Effector memory CD8-positive, alpha-beta T cell (primary cell): ENCODE results near the gene RAB7A.
"Not testable (repeated sequence)": the region's sequence is repeated elsewhere in the genome, so short reads cannot be mapped to it uniquely, and the experiment has no call there.

Source experiments
- ATAC-seq: fragments of 150-1000 bp; cut with Tn5 transposase; replicated peaks from 2 replicates; pipeline ENCODE4 v1.10.0; 2021; ENCODE audit warnings: mild to moderate bottlenecking, moderate library complexity
- DNase-seq, 3 experiments: peaks; one replicate each; pipeline ENCODE4 v3.0.0; 2021
- H3K27ac Mint-ChIP-seq, 2 donors: one replicate each; pipeline ENCODE4 v1.8.0; 2022; ENCODE audit warnings: mild to moderate bottlenecking in 2 of 2, mixed read lengths in 2 of 2, moderate library complexity in 2 of 2
- H3K27me3 Mint-ChIP-seq, 2 donors: one replicate each; pipeline ENCODE4 v1.8.0; 2022; ENCODE audit warnings: mixed read lengths in 2 of 2
- H3K36me3 Mint-ChIP-seq: one replicate; pipeline ENCODE4 v1.8.0; 2022; ENCODE audit warnings: mild to moderate bottlenecking, moderate library complexity, mixed read lengths; ENCODE audit not compliant: insufficient read depth
- H3K4me1 Mint-ChIP-seq, 2 donors: one replicate each; pipeline ENCODE4 v1.8.0; 2022; ENCODE audit warnings: low read depth in 2 of 2, mixed read lengths in 2 of 2
- H3K4me3 Mint-ChIP-seq, 2 donors: one replicate each; pipeline ENCODE4 v1.8.0; 2022; ENCODE audit warnings: mild to moderate bottlenecking in 2 of 2, mixed read lengths in 2 of 2, moderate library complexity in 2 of 2
- H3K9me3 Mint-ChIP-seq, 2 donors: one replicate each; pipeline ENCODE4 v1.8.0; 2022; ENCODE audit warnings: mixed read lengths in 2 of 2

The RAB7A gene

DNA sequence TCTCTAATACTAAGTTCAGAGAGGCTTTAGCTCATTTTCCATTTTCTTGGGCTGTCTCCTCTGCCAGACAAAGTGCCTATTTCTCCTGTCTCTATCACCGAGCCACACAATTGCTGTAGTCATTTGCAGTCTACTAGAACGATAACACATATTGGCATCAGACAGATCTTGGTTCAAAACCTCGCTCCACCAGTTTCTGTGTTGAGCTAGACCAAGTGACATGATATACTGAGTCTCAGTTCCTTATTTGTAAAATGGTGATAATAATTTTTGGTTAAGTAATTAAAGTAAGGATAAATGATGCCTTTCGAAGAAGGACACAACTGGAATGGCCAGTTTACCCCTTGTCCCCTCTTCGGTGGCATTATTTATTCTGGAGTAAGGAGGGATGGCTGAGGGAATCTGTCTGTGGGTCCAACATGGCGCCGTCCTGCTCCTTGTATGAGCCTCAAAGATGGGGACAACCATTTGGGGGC, 398 bp upstream of the RAB7A start:
- Mint-ChIP-seq H3K36me3 (peaks cover 8% of the 10 kb centered on the region), H3K4me3 (peak overlapping the region; percentile 90 to 93), H3K4me1 (peaks cover 36 to 40% of the 10 kb centered on the region in 2 donors), H3K27ac (peak overlapping the region; percentile 97 to 99), H3K9me3 (no peaks in the 10 kb centered on the region), H3K27me3 (peaks cover 15 to 16% of the 10 kb centered on the region in 2 donors)
- ATAC-seq (no peak), DNase-seq (no peak)

DNA sequence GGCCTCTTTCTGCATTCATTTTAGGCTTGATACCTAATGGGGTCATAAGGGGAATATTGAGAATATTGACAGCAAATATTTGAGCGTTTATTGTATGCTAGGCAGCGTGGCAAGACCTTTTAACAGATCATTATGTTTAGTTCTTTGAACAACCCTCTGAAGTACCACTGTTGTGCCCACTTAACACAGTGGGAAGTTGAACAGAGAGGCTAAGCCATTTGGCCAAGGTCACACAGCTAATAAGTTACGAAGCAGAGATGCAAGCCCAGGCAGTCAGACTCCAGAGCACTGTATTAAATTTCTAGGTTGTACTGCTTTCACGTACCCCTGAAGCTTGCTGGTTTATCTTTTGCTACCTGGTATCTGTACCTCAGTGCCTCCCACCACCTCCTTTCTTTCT, 1.1 kb downstream of the RAB7A start:
- ATAC-seq (no peak), DNase-seq (no peak)
- Mint-ChIP-seq H3K27me3 (peaks cover under 1% of the 10 kb centered on the region in 2 donors), H3K9me3 (no peaks in the 10 kb centered on the region), H3K36me3 (peaks cover 13% of the 10 kb centered on the region), H3K4me1 (peaks cover 47 to 51% of the 10 kb centered on the region in 2 donors), H3K4me3 (peak overlapping the region; percentile 90 to 93), H3K27ac (peak overlapping the region; percentile 97 to 99)

DNA sequence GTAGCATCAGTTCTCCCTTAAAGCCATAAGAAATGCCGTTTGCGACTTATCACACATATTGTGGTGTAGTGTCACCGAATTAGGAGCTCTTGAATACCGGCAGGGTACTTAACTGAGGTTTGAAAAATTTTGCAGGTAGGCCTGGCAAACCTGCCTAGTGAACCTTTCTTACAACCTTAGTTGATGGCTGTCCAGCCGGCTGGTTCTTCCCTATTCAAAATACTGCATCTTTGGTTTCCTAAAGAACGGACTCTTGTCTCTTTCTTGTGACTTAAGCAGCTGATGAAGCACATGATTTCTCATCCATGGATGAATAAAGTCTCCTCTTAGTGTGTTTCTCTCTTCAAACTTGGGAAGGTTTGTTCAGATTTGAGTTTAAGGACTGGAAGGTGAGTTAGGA, 1.5 kb downstream of the RAB7A start:
- peak overlapping the region; percentile 97 to 99 for H3K27ac Mint-ChIP-seq
- no peaks in the 10 kb centered on the region for H3K9me3 Mint-ChIP-seq
- H3K4me3 Mint-ChIP-seq: peak overlapping the region; percentile 90 to 93
- DNase-seq (peak in 1 of 3 experiments; percentile 3), ATAC-seq (no peak)
- H3K36me3 Mint-ChIP-seq: peaks cover 17% of the 10 kb centered on the region
- no peaks in the 10 kb centered on the region for H3K27me3 Mint-ChIP-seq
- peaks cover 52 to 55% of the 10 kb centered on the region in 2 donors for H3K4me1 Mint-ChIP-seq

DNA sequence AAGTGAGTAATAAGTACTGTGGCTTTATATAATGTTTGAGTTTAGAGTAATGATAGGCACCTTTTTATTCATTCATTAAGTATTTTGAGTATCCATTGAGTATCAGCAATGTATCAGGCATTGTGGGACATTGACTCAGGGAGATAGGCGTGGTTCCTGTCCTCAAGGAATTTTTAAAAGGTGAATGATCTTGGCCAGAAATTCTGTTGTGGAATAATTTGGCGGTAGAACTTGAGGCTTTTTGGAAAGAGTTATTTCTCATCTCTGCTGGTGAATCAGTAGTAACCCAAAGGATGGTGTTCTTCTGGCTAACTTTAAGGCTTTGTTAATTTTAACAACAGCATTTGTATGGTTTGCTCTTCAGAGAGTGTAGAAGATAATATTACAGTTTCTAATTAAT, 2.0 kb downstream of the RAB7A start:
- H3K4me1 Mint-ChIP-seq: peaks cover 56 to 60% of the 10 kb centered on the region in 2 donors
- peak overlapping the region; percentile 97 to 99 for H3K27ac Mint-ChIP-seq
- ATAC-seq (no peak), DNase-seq (no peak)
- peak overlapping the region; percentile 90 to 93 for H3K4me3 Mint-ChIP-seq
- H3K27me3 Mint-ChIP-seq: no peaks in the 10 kb centered on the region
- H3K9me3 Mint-ChIP-seq: no peaks in the 10 kb centered on the region
- H3K36me3 Mint-ChIP-seq: peaks cover 20% of the 10 kb centered on the region

DNA sequence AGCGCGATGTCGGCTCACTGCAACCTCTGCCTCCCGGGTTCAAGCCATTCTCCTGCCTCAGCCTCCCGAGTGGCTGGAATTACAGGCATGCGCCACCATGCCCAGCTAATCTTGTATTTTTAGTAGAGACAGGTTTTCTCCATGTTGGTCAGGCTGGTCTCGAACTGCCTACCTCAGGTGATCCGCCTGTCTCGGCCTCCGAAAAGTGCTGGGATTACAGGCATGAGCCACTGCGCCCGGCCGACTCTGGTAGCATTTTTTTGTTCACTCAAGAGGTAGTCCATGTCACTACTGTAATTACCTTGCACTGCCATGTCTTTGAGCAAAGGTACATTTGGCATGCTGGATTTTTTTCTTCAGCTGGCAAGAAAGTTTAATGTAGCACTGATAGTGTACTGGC, 2.5 kb downstream of the RAB7A start:
- H3K9me3 Mint-ChIP-seq, DNase-seq, H3K27me3 Mint-ChIP-seq, ATAC-seq: not testable (repeated sequence)
- H3K27ac Mint-ChIP-seq: peak overlapping the region in 1 of 2 donors; percentile 99
- H3K4me1 Mint-ChIP-seq: peaks cover 59 to 65% of the 10 kb centered on the region in 2 donors
- peaks cover 25% of the 10 kb centered on the region for H3K36me3 Mint-ChIP-seq
- H3K4me3 Mint-ChIP-seq: peak overlapping the region; percentile 90 to 93

DNA sequence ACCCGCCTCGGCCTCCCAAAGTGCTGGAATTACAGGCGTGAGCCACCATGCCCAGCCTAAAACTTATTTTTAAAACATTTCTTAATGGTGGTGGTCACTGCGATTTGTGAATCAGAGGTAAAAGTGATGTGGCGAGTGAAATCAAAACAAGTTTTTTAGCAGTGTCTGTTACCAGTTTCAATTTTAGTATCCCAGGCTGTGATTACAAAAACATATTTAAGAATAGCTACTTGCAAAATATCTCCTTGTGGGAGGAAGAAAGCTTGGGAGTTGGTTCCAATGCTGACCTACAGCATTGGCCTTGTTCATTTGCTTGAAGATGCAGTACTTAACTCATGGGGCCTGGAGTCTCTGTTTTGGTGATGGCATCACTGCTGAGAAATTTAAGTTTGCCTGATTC, 4.5 kb downstream of the RAB7A start:
- Mint-ChIP-seq H3K27me3 (no peaks in the 10 kb centered on the region), H3K4me1 (peaks cover 72 to 82% of the 10 kb centered on the region in 2 donors), H3K4me3 (peak overlapping the region; percentile 56 to 93), H3K27ac (peak overlapping the region; percentile 55 to 79), H3K36me3 (peaks cover 31% of the 10 kb centered on the region), H3K9me3 (no peaks in the 10 kb centered on the region)
- ATAC-seq (no peak), DNase-seq (no peak)

DNA sequence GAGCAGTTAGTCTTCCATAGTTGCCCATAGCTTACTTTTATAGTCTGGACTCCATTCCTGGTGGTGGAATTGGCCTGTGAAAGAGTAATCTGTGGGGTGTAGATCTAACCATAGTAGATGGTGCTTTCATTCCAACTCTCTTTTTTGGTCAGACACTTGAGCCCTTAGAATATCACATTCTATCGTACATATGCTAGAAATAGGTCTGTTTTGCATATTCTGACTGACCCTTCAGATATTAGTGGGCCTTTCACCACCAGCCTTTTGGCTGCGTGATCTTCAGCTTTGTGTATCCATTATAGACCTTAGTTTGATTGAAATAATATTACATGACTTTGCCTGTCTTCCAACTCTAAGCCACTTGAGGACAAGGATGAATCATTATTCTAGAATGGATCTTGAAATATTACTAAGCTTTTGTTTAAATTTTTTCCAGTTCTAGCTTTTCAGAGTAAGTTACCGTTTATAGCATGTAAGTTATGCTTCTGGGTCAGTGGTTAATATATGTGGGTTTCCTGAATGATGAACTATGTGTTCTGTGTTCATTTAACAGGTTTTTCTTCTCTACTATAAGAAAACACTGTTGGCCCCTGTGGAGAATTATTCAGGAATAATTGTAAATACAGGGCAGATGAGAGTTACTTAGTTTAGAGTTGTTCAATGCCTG, 8.7 kb downstream of the RAB7A start:
- ATAC-seq (no peak), DNase-seq (no peak)
- H3K27me3 Mint-ChIP-seq: no peaks in the 10 kb centered on the region
- peak overlapping the region; percentile 29 to 87 for H3K27ac Mint-ChIP-seq
- H3K9me3 Mint-ChIP-seq: no peaks in the 10 kb centered on the region
- peaks cover 55 to 68% of the 10 kb centered on the region in 2 donors for H3K4me1 Mint-ChIP-seq
- peaks cover 42% of the 10 kb centered on the region for H3K36me3 Mint-ChIP-seq
- H3K4me3 Mint-ChIP-seq: peak overlapping the region; percentile 0 to 37

DNA sequence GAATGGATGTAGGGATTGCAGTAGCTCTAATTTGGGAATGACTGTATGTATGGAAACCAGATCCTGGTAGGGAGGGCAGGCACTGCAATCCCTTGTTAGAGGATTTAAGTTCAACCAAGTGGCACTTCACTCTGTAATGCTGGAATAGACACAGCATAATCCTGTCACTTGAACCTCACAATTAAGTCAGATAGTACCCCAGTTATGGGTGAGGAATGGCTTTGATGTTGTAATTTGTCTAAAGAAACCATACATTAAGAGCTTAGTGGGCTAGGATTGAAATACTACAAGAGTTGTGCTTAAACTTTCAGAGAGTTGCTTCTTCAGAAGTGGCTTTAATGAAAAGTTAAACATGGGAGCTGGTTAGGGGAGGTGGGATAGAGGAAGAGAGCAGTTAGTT, 9.3 kb downstream of the RAB7A start:
- no peak for ATAC-seq
- Mint-ChIP-seq H3K36me3 (peaks cover 42% of the 10 kb centered on the region), H3K27me3 (no peaks in the 10 kb centered on the region), H3K9me3 (no peaks in the 10 kb centered on the region), H3K27ac (peak overlapping the region; percentile 10 to 87), H3K4me1 (peaks cover 51 to 62% of the 10 kb centered on the region in 2 donors), H3K4me3 (no peak overlapping the region)
- DNase-seq: no peak

DNA sequence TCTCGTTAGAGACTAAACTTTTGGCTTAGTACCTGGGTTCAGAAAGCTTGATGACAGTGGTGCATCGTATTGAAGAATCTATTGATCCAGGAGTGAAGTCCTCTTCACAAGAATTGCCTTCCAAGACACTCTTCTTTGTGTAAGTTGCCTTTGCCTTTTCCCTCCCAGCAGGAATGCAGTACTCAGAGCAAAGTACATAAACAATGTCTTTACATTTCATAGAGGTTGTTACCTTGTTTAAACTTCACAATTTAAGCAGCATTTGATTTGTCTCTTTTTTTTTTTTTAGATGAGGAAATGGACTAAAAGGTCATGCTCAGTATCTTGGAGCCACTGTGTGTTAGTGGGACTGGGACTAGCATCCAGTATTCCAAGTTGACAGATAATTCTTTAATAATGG, 9.9 kb downstream of the RAB7A start:
- ATAC-seq (no peak), DNase-seq (no peak)
- H3K4me1 Mint-ChIP-seq: peaks cover 49 to 61% of the 10 kb centered on the region in 2 donors
- no peaks in the 10 kb centered on the region for H3K27me3 Mint-ChIP-seq
- H3K36me3 Mint-ChIP-seq: peaks cover 44% of the 10 kb centered on the region
- peak overlapping the region; percentile 20 to 68 for H3K27ac Mint-ChIP-seq
- H3K4me3 Mint-ChIP-seq: no peak overlapping the region
- no peaks in the 10 kb centered on the region for H3K9me3 Mint-ChIP-seq

DNA sequence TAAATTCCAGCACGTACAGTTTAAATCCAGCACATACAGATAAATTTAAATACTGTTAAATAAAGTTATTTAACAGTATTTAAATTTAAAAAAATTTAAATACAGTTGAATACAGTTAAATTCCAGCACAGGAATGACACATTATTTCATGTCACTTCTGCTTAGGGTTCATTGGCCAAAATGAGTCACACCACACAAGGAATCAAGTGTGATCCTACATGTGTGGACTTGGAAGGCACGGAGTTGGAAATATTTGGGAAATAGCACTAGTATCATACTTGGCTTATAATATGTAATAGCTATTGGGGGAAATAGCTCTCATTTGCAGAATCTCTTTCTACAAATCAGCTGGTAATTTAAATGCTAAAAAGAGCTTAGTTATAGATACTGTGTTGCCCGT, 10.6 kb downstream of the RAB7A start:
- Mint-ChIP-seq H3K27me3 (no peaks in the 10 kb centered on the region), H3K4me1 (peaks cover 46 to 61% of the 10 kb centered on the region in 2 donors), H3K27ac (no peak overlapping the region), H3K4me3 (no peak overlapping the region), H3K36me3 (peaks cover 47% of the 10 kb centered on the region), H3K9me3 (no peaks in the 10 kb centered on the region)
- DNase-seq: no peak
- ATAC-seq: no peak

DNA sequence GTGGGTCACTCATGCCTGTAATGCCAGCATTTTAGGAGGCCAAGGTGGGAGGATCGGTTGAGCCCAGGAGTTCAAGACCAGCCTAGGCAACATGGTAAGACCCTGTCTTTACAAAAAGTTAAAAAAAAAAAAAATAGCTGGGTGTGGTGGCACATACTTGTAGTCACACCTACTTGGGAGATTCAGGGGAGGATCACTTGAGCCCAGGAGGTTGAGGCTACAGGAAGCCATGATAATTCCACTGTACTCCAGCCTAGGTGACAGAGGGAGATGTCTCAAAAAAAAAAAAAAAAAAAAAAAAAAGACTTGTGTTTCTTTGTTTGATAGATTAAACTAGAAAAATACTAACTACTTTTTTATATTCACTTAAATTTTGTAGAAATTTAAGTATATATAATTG, 14.6 kb downstream of the RAB7A start:
- Mint-ChIP-seq H3K4me1 (peaks cover 19 to 27% of the 10 kb centered on the region in 2 donors), H3K36me3 (peaks cover 65% of the 10 kb centered on the region), H3K4me3 (no peak overlapping the region), H3K27ac (peak overlapping the region in 1 of 2 donors; percentile 67), H3K9me3 (no peaks in the 10 kb centered on the region), H3K27me3 (no peaks in the 10 kb centered on the region)
- DNase-seq: no peak
- ATAC-seq: no peak

DNA sequence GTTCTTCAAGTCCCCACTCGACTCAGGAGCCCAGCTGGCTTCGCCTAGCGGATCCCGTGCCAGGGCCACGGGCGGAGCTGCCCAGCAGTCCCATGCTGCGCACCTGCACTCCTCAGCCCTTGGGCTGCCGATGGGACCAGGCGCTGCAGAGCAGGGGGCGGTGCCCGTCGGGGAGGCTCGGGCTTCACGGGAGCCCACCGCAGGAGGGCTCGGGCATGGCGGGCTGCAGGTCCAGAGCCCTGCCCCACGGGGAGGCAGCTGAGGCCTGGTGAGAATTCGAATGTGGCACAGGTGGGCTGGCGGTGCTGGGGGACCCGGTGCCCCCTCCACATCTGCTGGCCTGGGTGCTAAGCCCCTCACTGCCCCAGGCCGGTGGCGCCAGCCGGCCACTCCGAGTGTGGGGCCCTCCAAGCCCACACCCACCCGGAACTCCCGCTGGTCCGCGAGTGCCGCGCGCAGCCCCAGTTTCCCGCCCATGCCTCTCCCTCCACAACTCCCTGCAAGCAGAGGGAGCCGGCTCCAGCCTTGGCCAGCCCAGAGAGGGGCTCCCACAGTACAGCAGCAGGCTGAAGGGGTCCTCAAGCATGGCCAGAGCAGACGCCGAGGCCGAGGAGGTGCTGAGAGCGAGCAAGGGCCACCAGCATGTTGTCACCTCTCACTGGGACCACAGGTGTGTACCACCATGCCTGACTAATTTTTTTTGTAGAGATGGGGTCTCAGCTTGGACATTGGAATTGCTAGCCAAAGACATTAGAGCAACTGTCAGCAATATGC, 17.0 kb downstream of the RAB7A start:
- peaks cover 24 to 29% of the 10 kb centered on the region in 2 donors for H3K4me1 Mint-ChIP-seq
- ATAC-seq (no peak), DNase-seq (no peak)
- H3K4me3 Mint-ChIP-seq: no peak overlapping the region
- H3K36me3 Mint-ChIP-seq: peaks cover 68% of the 10 kb centered on the region
- H3K9me3 Mint-ChIP-seq: no peaks in the 10 kb centered on the region
- no peaks in the 10 kb centered on the region for H3K27me3 Mint-ChIP-seq
- H3K27ac Mint-ChIP-seq: no peak overlapping the region

DNA sequence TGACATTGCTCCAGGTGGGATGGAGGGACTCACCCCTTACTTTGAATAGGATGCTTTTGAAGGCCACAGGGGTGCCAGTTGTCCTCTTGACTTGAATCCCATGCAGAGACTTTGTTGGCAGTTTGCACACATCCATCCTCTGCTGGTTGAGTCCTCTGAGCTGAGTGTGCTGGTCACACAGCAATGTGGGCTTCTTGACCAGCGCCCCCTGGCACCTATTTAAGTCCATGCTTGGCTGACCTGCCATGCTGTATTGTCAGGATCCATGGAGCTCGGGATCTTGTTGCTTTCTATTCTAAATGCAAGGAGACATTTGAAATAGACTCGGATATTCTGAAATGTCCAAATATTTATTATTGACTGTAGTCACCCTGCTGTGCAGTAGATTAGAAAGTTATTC, 19.8 kb downstream of the RAB7A start:
- Mint-ChIP-seq H3K27me3 (no peaks in the 10 kb centered on the region), H3K4me1 (peaks cover 34 to 37% of the 10 kb centered on the region in 2 donors), H3K27ac (no peak overlapping the region), H3K9me3 (no peaks in the 10 kb centered on the region), H3K36me3 (peaks cover 60% of the 10 kb centered on the region), H3K4me3 (no peak overlapping the region)
- DNase-seq (no peak), ATAC-seq (no peak)

DNA sequence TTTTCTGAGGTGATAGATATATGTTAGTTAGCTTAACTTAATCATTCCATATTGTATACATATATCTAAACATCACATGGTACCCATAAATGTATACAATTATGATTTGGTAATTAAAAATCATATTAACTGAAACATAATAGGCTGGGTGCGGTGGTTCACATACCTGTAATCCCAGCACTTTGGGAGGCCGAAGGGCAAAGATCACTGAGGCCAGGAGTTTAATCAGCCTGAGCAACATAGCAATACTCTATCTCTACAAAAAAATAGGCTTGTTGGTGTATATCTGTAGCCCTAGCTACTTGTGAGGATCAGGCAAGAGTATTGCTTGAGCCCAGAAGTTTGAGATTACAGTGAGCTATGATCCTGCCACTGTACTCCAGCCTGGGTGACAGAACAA, 20.9 kb downstream of the RAB7A start:
- DNase-seq (no peak), ATAC-seq (no peak)
- Mint-ChIP-seq H3K9me3 (no peaks in the 10 kb centered on the region), H3K27ac (no peak overlapping the region), H3K36me3 (peaks cover 61% of the 10 kb centered on the region), H3K4me3 (no peak overlapping the region), H3K27me3 (no peaks in the 10 kb centered on the region), H3K4me1 (peaks cover 39 to 40% of the 10 kb centered on the region in 2 donors)
